K562 (cell line): ENCODE measurements around the gene ROPN1L. TPM values are rescaled to one million over a fixed set of nuclear protein-coding genes. Genes with fewer than 3 reads are reported as not detected.

ENCODE experiments used
- ARHGAP35 ChIP-seq: fragments of 450-650 bp; IDR thresholded peaks from 2 replicates; pipeline ENCODE4 v1.6.1; 2018; ENCODE audit not compliant: partially characterized antibody
- CC2D1A ChIP-seq: fragments of 450-650 bp; IDR thresholded peaks from 2 replicates; pipeline ENCODE4 v1.6.1; 2017; ENCODE audit warnings: mild to moderate bottlenecking
- EWSR1 ChIP-seq: fragments of 450-650 bp; IDR thresholded peaks from 2 replicates; pipeline ENCODE4 v1.6.1; 2018; ENCODE audit warnings: borderline replicate concordance, mild to moderate bottlenecking, low read depth, moderate library complexity; ENCODE audit not compliant: partially characterized antibody
- FOXJ2 ChIP-seq: fragments of 200-800 bp; sonication (Bioruptor generic); IDR thresholded peaks from 2 replicates; pipeline ENCODE4 v1.6.1; 2016; ENCODE audit warnings: missing genetic modification characterization, missing compliant biosample characterization
- STAG1 ChIP-seq: sonication (generic); formaldehyde crosslinking; IDR thresholded peaks from 2 replicates; pipeline ENCODE4 v1.5.0; 2020; ENCODE audit warnings: missing genetic modification reagents, borderline replicate concordance
- TAF9B ChIP-seq: fragments of 450-650 bp; IDR thresholded peaks from 2 replicates; pipeline ENCODE4 v1.6.1; 2018; ENCODE audit warnings: mild to moderate bottlenecking; ENCODE audit not compliant: partially characterized antibody
- ZC3H4 ChIP-seq: sonication (generic); formaldehyde crosslinking; IDR thresholded peaks from 2 replicates; pipeline ENCODE4 v1.9.0; 2021; ENCODE audit warnings: missing genetic modification reagents, borderline replicate concordance
- ZFX ChIP-seq: sonication (generic); formaldehyde crosslinking; IDR thresholded peaks from 2 replicates; pipeline ENCODE4 v1.8.0; 2022; ENCODE audit warnings: mild to moderate bottlenecking, missing genetic modification reagents, moderate library complexity
- ZNF41 ChIP-seq: fragments of 250-450 bp; sonication (Bioruptor Pico); conservative IDR thresholded peaks from 2 replicates; pipeline ENCODE4 v1.4.0; 2020; ENCODE audit warnings: mild to moderate bottlenecking
- ZSCAN29 ChIP-seq: fragments of 450-650 bp; IDR thresholded peaks from 2 replicates; pipeline ENCODE4 v1.6.1; 2017
- polyA plus RNA-seq, 8 experiments: library from polyadenylated mRNA; depleted of rRNA in 4 of 8; stranded (reverse) in 5 of 8; unstranded in 3 of 8; fragments of >200 nt; fragmentation: Nextera tagmentation in 2 of 8; fragmentation: Illumina TruSeq in 1 of 8; extraction: Ambion mirVana in 2 of 8; extraction: Trizol in 1 of 8; gene quantifications; 2 replicates each; pipeline versions ENCODE4 v1.2.1 to v1.2.3, GENCODE V29; 2011 to 2014; ENCODE audit warnings: inconsistent platforms in 1 of 8, missing spikeins in 1 of 8
- total RNA-seq, 7 experiments: library from RNA; depleted of rRNA in 6 of 7; stranded (reverse); fragments of >200 nt in 6 of 7; fragmentation: Illumina TruSeq in 2 of 7; extraction: Trizol in 2 of 7; gene quantifications; 2 replicates each; pipeline versions ENCODE4 v1.2.1 to v1.2.3, GENCODE V29; 2011 to 2021; ENCODE audit warnings: low replicate concordance in 1 of 7
- TF ChIP-seq, protein P1 (sequence below), 3 experiments: IDR thresholded peaks in 2 of 3; conservative IDR thresholded peaks in 1 of 3; 2 replicates each; pipeline ENCODE4 v1.5.1; 2011 to 2012; ENCODE audit warnings: low read length in 3 of 3, mild to moderate bottlenecking in 3 of 3, control low read depth in 2 of 3, improper control_type of control experiment in 1 of 3, inconsistent platforms in 1 of 3, low read depth in 1 of 3, mixed read lengths in 1 of 3, moderate library complexity in 1 of 3; ENCODE audit not compliant: insufficient read depth in 2 of 3
- TF ChIP-seq, protein P2 (sequence below): fragments of 450-650 bp; formaldehyde crosslinking; IDR thresholded peaks from 2 replicates; pipeline ENCODE4 v1.4.0; 2020; ENCODE audit warnings: mild to moderate bottlenecking
- TF ChIP-seq, protein P3 (sequence below): fragments of 250-450 bp; sonication (Bioruptor Pico); IDR thresholded peaks from 2 replicates; pipeline ENCODE4 v1.9.0; 2021; ENCODE audit warnings: mild to moderate bottlenecking
- TF ChIP-seq, protein P4 (sequence below): fragments of 250-450 bp; sonication (Bioruptor Pico); IDR thresholded peaks from 2 replicates; pipeline ENCODE4 v1.5.0; 2022; ENCODE audit warnings: mild to moderate bottlenecking
- TF ChIP-seq, protein P5 (sequence below): fragments of 450-650 bp; IDR thresholded peaks from 2 replicates; pipeline ENCODE4 v1.6.1; 2016; ENCODE audit warnings: antibody characterized with exemption
- TF ChIP-seq, protein P6 (sequence below): fragments of 450-650 bp; formaldehyde crosslinking; IDR thresholded peaks from 2 replicates; pipeline ENCODE4 v1.4.0; 2020; ENCODE audit warnings: mild to moderate bottlenecking, moderate library complexity

Gene ROPN1L
- total and polyA plus RNA-seq, 9 of the 15 experiments (the other 6 are each of a cell fraction or from before 2014, with no cell fraction given), result 0.04 to 0.85 (median 0.24) TPM; not detected in 3

DNA sequence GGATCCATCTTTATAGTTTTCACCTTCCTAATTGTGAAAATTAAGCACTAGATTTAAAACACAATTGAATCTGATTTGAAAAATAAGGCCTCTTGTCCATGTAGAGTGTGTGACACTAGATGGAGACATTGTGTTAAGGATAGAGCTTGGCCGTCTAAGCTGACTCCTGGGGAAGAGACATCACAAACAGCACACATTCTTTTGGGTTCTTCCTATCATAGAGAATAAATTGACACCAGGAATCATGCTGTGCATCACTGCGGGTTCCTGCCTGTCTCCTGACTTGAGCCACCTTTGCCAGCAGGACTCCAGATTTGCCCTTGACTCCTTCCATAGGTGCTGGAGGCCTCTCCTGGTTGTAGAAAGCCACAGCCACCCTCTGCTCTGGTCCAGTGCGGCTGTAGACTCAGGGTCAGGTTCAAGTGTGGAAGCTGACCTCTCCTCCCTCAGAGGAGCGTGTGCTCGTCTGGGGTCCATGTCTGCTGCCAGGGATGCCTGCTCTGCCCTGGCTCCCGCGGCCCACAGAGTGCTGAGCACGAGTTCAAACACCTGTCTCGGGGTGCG, 11.2 kb downstream of the ROPN1L start (continued):
- no peak for TF ChIP-seq ARHGAP35
- TF ChIP-seq, protein P1, sequence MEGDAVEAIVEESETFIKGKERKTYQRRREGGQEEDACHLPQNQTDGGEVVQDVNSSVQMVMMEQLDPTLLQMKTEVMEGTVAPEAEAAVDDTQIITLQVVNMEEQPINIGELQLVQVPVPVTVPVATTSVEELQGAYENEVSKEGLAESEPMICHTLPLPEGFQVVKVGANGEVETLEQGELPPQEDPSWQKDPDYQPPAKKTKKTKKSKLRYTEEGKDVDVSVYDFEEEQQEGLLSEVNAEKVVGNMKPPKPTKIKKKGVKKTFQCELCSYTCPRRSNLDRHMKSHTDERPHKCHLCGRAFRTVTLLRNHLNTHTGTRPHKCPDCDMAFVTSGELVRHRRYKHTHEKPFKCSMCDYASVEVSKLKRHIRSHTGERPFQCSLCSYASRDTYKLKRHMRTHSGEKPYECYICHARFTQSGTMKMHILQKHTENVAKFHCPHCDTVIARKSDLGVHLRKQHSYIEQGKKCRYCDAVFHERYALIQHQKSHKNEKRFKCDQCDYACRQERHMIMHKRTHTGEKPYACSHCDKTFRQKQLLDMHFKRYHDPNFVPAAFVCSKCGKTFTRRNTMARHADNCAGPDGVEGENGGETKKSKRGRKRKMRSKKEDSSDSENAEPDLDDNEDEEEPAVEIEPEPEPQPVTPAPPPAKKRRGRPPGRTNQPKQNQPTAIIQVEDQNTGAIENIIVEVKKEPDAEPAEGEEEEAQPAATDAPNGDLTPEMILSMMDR (IDR thresholded peaks at IDR 0.05 in 2 of 3, conservative IDR thresholded peaks at IDR 0.05 in 1 of 3; ENCODE audit: insufficient read depth in 2 of 3, low read depth in 1 of 3, low read length in 3 of 3), result peak; percentile 76 to 96 (median 88)
- TF ChIP-seq, protein P2, sequence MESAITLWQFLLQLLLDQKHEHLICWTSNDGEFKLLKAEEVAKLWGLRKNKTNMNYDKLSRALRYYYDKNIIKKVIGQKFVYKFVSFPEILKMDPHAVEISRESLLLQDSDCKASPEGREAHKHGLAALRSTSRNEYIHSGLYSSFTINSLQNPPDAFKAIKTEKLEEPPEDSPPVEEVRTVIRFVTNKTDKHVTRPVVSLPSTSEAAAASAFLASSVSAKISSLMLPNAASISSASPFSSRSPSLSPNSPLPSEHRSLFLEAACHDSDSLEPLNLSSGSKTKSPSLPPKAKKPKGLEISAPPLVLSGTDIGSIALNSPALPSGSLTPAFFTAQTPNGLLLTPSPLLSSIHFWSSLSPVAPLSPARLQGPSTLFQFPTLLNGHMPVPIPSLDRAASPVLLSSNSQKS (CRISPR knock-in tag), result no peak
- 0 out of 2 replicates have a peak, but pooled peaks have one; percentile 31 for TF ChIP-seq CC2D1A
- TF ChIP-seq, protein P3, sequence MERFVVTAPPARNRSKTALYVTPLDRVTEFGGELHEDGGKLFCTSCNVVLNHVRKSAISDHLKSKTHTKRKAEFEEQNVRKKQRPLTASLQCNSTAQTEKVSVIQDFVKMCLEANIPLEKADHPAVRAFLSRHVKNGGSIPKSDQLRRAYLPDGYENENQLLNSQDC (CRISPR knock-in tag), result no peak
- TF ChIP-seq, protein P4, sequence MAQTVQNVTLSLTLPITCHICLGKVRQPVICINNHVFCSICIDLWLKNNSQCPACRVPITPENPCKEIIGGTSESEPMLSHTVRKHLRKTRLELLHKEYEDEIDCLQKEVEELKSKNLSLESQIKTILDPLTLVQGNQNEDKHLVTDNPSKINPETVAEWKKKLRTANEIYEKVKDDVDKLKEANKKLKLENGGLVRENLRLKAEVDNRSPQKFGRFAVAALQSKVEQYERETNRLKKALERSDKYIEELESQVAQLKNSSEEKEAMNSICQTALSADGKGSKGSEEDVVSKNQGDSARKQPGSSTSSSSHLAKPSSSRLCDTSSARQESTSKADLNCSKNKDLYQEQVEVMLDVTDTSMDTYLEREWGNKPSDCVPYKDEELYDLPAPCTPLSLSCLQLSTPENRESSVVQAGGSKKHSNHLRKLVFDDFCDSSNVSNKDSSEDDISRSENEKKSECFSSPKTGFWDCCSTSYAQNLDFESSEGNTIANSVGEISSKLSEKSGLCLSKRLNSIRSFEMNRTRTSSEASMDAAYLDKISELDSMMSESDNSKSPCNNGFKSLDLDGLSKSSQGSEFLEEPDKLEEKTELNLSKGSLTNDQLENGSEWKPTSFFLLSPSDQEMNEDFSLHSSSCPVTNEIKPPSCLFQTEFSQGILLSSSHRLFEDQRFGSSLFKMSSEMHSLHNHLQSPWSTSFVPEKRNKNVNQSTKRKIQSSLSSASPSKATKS (CRISPR knock-in tag), result no peak
- TF ChIP-seq ZSCAN29, result no peak
- TF ChIP-seq TAF9B, result no peak
- TF ChIP-seq, protein P5, sequence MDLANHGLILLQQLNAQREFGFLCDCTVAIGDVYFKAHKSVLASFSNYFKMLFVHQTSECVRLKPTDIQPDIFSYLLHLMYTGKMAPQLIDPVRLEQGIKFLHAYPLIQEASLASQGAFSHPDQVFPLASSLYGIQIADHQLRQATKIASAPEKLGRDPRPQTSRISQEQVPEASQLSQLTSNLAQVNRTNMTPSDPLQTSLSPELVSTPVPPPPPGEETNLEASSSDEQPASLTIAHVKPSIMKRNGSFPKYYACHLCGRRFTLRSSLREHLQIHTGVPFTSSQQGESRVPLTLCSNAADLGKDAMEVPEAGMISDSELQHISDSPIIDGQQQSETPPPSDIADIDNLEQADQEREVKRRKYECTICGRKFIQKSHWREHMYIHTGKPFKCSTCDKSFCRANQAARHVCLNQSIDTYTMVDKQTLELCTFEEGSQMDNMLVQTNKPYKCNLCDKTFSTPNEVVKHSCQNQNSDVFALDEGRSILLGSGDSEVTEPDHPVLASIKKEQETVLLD, result no peak
- no peak for TF ChIP-seq EWSR1
- TF ChIP-seq ZNF41, result no peak
- TF ChIP-seq ZC3H4 (CRISPR knock-in tag), result no peak
- no peak for TF ChIP-seq ZFX (CRISPR knock-in tag)
- TF ChIP-seq STAG1 (CRISPR knock-in tag), result peak; percentile 91; the same call in 1 of the 2 replicates
- TF ChIP-seq, protein P6, sequence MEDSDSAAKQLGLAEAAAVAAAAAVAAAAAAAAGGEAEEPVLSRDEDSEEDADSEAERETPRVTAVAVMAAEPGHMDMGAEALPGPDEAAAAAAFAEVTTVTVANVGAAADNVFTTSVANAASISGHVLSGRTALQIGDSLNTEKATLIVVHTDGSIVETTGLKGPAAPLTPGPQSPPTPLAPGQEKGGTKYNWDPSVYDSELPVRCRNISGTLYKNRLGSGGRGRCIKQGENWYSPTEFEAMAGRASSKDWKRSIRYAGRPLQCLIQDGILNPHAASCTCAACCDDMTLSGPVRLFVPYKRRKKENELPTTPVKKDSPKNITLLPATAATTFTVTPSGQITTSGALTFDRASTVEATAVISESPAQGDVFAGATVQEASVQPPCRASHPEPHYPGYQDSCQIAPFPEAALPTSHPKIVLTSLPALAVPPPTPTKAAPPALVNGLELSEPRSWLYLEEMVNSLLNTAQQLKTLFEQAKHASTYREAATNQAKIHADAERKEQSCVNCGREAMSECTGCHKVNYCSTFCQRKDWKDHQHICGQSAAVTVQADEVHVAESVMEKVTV (CRISPR knock-in tag), result peak; percentile 98
- no peak for TF ChIP-seq FOXJ2
